Measurements from ENCODE around the gene PLPP4.

PLPP4 gene

DNA sequence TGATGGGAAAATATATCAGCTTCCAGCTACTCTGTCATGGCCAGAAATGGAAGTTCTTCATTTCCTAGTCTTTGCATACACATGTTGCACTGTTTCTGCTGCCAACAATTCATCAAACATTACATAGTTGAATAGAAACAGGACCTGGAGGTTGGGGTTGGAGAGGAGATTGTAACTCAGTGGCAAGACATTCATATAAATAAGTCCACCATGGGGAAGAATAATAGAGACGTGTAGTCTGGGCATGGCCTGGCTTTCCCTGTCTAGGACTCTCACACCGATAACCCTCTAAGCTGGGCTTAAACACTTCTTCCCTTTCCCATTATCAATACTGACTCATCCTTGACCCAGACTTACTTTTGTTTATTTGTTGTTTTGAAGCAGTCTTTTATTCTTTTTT is 155.7 kb downstream of the PLPP4 start:
- DNase-seq (ENCODE audit: low read depth): no peak

DNA sequence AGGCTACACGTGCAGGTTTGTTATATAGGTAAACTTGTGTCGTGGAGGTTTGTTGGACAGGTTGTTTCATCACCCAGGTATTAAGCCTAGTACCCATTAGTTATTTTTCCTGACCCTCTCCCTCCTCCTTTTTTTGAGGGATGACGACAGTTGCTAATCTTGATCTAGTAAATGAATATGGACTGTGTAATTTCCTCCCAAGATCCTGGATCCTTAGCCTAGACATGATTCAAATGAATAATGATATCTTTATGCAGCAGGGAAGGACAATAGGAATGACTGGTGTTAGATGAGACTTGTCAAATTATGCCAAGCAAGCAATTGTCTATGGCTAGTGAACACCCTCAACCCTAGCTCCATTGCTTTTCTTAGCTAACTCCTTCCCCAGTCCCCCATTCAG is 156.2 kb downstream of the PLPP4 start:
- no peak for DNase-seq (ENCODE audit: low read depth)

DNA sequence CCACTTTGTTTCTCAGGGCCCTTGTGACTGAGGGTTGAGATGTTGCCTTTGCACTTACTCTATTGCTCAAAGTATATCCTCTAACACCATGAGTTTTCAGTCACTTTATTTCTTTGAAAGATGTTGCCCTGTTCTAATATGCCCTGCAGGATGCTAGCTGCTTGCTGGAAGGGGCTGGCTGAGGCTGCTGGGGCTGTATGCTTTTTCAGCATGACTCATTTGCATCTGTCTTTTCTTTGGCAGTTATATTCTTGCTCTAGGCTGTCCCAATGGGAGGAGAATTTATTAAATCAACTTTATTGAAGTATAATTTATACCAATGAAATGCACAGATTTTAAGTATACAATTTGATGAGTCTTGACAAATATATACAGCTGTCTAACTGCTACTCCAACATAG is 157.7 kb downstream of the PLPP4 start:
- peak; percentile 9 for DNase-seq (ENCODE audit: low read depth)

GRCh38 chr10:120616311-120616911 is 159.4 kb downstream of the PLPP4 start:
- no peak for DNase-seq (ENCODE audit: low read depth)

- DNase-seq (ENCODE audit: low read depth): no peak
Observed at GRCh38 chr10:120628197-120628596, 171.2 kb downstream of the PLPP4 start.

- DNase-seq (ENCODE audit: low read depth): no peak
Observed at GRCh38 chr10:120630266-120630665, 173.2 kb downstream of the PLPP4 start.

DNA sequence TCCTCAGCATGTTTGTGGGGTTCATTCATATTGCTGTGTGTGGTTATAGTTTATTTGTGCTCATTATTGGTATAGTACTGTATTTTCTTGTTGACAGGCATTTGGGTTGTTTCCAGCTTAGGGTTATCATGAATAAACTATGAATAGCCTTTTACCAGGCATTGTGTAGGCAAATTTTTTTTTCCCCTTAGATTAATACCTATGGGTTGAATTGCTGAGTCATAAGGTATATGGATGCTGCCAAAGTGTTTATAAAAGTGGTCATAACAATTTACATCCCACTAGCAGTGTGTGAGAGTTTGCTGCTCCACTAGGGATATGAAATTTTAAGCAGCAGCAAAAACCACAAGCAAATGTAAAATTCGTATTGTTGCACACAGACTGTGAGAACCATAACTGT is 175.0 kb downstream of the PLPP4 start:
- no peak for DNase-seq (ENCODE audit: low read depth)

GRCh38 chr10:120632942-120633341 is 175.9 kb downstream of the PLPP4 start:
- DNase-seq (ENCODE audit: low read depth): no peak

- DNase-seq (ENCODE audit: low read depth): no peak
Observed at GRCh38 chr10:120634659-120635058, 177.6 kb downstream of the PLPP4 start.
